Natural killer cell (primary cell): Measurements from ENCODE around the gene ADAMTSL1. TPM values are rescaled to one million over a fixed set of nuclear protein-coding genes. Genes with fewer than 3 reads are reported as not detected.

Source experiments
- ATAC-seq, 3 donors: fragments of 150-1000 bp in 2 of 3; fragments of 200-7000 bp in 1 of 3; cut with Tn5 transposase; 1 replicate in 1 of 3; 2 replicates in 2 of 3; pipeline ENCODE4 v1.10.0; 2021; ENCODE audit warnings: mild to moderate bottlenecking in 2 of 3, moderate library complexity in 2 of 3
- DNase-seq, 2 donors: peaks; one replicate each; pipeline versions ENCODE4 v3.0.0 to v3.0.0-alpha.2; 2013 to 2021; ENCODE audit warnings: mixed read lengths in 1 of 2
- H3K27ac ChIP-seq: one replicate; pipeline ENCODE4 v1.5.1; 2013; ENCODE audit warnings: mild to moderate bottlenecking, low read length
- H3K27me3 ChIP-seq: one replicate; pipeline ENCODE4 v1.6.1; 2013; ENCODE audit warnings: low read length; ENCODE audit not compliant: control insufficient read depth, insufficient read depth
- H3K36me3 ChIP-seq: one replicate; pipeline ENCODE4 v1.6.1; 2013; ENCODE audit warnings: low read length; ENCODE audit not compliant: control insufficient read depth, insufficient read depth
- H3K4me1 ChIP-seq: one replicate; pipeline ENCODE4 v1.6.1; 2013; ENCODE audit warnings: low read length; ENCODE audit not compliant: control insufficient read depth, insufficient read depth
- H3K4me3 ChIP-seq: one replicate; pipeline ENCODE4 v1.5.1; 2013; ENCODE audit warnings: low read length
- H3K9me3 ChIP-seq: one replicate; pipeline ENCODE4 v1.6.1; 2013; ENCODE audit warnings: low read length; ENCODE audit not compliant: control insufficient read depth, insufficient read depth
- H3K27ac Mint-ChIP-seq, 2 donors: one replicate each; pipeline ENCODE4 v1.8.0; 2022; ENCODE audit warnings: mild to moderate bottlenecking in 2 of 2, mixed read lengths in 2 of 2, moderate library complexity in 1 of 2
- H3K27me3 Mint-ChIP-seq, 2 donors: one replicate each; pipeline ENCODE4 v1.8.0; 2022; ENCODE audit warnings: low read depth in 2 of 2, mixed read lengths in 2 of 2
- H3K36me3 Mint-ChIP-seq: one replicate; pipeline ENCODE4 v1.8.0; 2022; ENCODE audit warnings: mixed read lengths
- H3K4me1 Mint-ChIP-seq, 2 donors: one replicate each; pipeline ENCODE4 v1.8.0; 2022; ENCODE audit warnings: mixed read lengths in 2 of 2
- H3K4me3 Mint-ChIP-seq: one replicate; pipeline ENCODE4 v1.8.0; 2022; ENCODE audit warnings: mild to moderate bottlenecking, moderate library complexity, mixed read lengths
- H3K9me3 Mint-ChIP-seq, 2 donors: one replicate each; pipeline ENCODE4 v1.8.0; 2022; ENCODE audit warnings: mixed read lengths in 2 of 2
- CTCF ChIP-seq: fragments of 200-600 bp; IDR thresholded peaks from one replicate; pipeline ENCODE4 v1.8.0; 2022; ENCODE audit warnings: antibody characterized with exemption
- WGBS: methylation state at CpG from one replicate; pipeline ENCODE4 v1.1.7; 2013; ENCODE audit warnings: missing lambda C conversion rate; ENCODE audit not compliant: insufficient coverage; 5-methylcytosine and 5-hydroxymethylcytosine counted together
- intact Hi-C: fragments of 100-400 bp; cut with micrococcal nuclease; formaldehyde crosslinking; loops from one replicate; pipeline ENCODE4 v1.14.2; 2022
- total RNA-seq, 4 donors: library from RNA; stranded (reverse); fragments of 120-200 nt in 1 of 4; gene quantifications; one replicate each; pipeline versions ENCODE4 v1.2.3 to v1.2.4, GENCODE V29; 2013 to 2022

ADAMTSL1 gene
- total RNA-seq, 3 donors from 2014 or later (not counting 1 experiment from before 2014, with no cell fraction given) = not detected

- Histone ChIP-seq H3K4me1 (no peaks in the 10 kb centered on the region), H3K36me3 (no peaks in the 10 kb centered on the region), H3K4me3 (no peak overlapping the region), H3K9me3 (peaks cover 9% of the 10 kb centered on the region), H3K27ac (no peak overlapping the region), H3K27me3 (no peaks in the 10 kb centered on the region)
- H3K4me3 Mint-ChIP-seq = no peak overlapping the region
- intact Hi-C loops = no loop called here
- no peak for TF ChIP-seq CTCF
- H3K9me3 Mint-ChIP-seq = peaks cover 14 to 15% of the 10 kb centered on the region in 2 donors
- no peak overlapping the region for H3K27ac Mint-ChIP-seq
- H3K4me1 Mint-ChIP-seq = no peaks in the 10 kb centered on the region
- ATAC-seq = no peak
- 92% methylated on average over 1 of the region's 3 CpGs for WGBS
- peaks cover 0 to 6% of the 10 kb centered on the region in 2 donors for H3K27me3 Mint-ChIP-seq
- H3K36me3 Mint-ChIP-seq = no peaks in the 10 kb centered on the region
- no peak for DNase-seq
Observed at GRCh38 chr9:18692962-18693361, 219.0 kb downstream of the ADAMTSL1 start.

GRCh38 chr9:18694959-18695668 lies 221.2 kb downstream of the ADAMTSL1 start:
- H3K27ac ChIP-seq = no peak overlapping the region

GRCh38 chr9:18698992-18699391 lies 225.0 kb downstream of the ADAMTSL1 start:
- H3K27ac Mint-ChIP-seq = no peak overlapping the region
- no peak overlapping the region for H3K4me3 Mint-ChIP-seq
- H3K36me3 Mint-ChIP-seq = no peaks in the 10 kb centered on the region
- H3K27ac ChIP-seq = no peak overlapping the region
- ATAC-seq (no peak), DNase-seq (no peak)
- 28% methylated on average over 2 of the region's 2 CpGs for WGBS
- H3K9me3 Mint-ChIP-seq = peaks cover 11 to 12% of the 10 kb centered on the region in 2 donors
- H3K4me3 ChIP-seq = no peak overlapping the region
- H3K27me3 ChIP-seq = no peaks in the 10 kb centered on the region
- no peaks in the 10 kb centered on the region for H3K4me1 Mint-ChIP-seq
- no peak for TF ChIP-seq CTCF
- H3K4me1 ChIP-seq = no peaks in the 10 kb centered on the region
- H3K36me3 ChIP-seq = no peaks in the 10 kb centered on the region
- peaks cover 0 to 3% of the 10 kb centered on the region in 2 donors for H3K27me3 Mint-ChIP-seq
- H3K9me3 ChIP-seq = peaks cover 9% of the 10 kb centered on the region
- intact Hi-C loops = no loop called here

More at GRCh38 chr9:18694959-18695668, 221.2 kb downstream of the ADAMTSL1 start:
- Histone ChIP-seq H3K4me3 (no peak overlapping the region), H3K4me1 (no peaks in the 10 kb centered on the region), H3K36me3 (no peaks in the 10 kb centered on the region), H3K27me3 (no peaks in the 10 kb centered on the region), H3K9me3 (peaks cover 9% of the 10 kb centered on the region)
- intact Hi-C loops = no loop called here
- H3K4me1 Mint-ChIP-seq = no peaks in the 10 kb centered on the region
- no peak for TF ChIP-seq CTCF
- H3K27me3 Mint-ChIP-seq = peaks cover 0 to 3% of the 10 kb centered on the region in 2 donors
- ATAC-seq = no peak
- H3K4me3 Mint-ChIP-seq = no peak overlapping the region
- no peak for DNase-seq
- no peaks in the 10 kb centered on the region for H3K36me3 Mint-ChIP-seq
- peaks cover 14 to 15% of the 10 kb centered on the region in 2 donors for H3K9me3 Mint-ChIP-seq
- H3K27ac Mint-ChIP-seq = no peak overlapping the region

GRCh38 chr9:18699764-18700163 lies 225.8 kb downstream of the ADAMTSL1 start:
- H3K4me1 Mint-ChIP-seq = no peaks in the 10 kb centered on the region
- intact Hi-C loops = no loop called here
- H3K9me3 Mint-ChIP-seq = peaks cover 10 to 11% of the 10 kb centered on the region in 2 donors
- H3K27ac Mint-ChIP-seq = no peak overlapping the region
- Histone ChIP-seq H3K27ac (no peak overlapping the region), H3K9me3 (peaks cover 4% of the 10 kb centered on the region), H3K27me3 (no peaks in the 10 kb centered on the region), H3K36me3 (no peaks in the 10 kb centered on the region), H3K4me3 (no peak overlapping the region), H3K4me1 (no peaks in the 10 kb centered on the region)
- ATAC-seq (no peak), DNase-seq (no peak)
- peaks cover 0 to 3% of the 10 kb centered on the region in 2 donors for H3K27me3 Mint-ChIP-seq
- TF ChIP-seq CTCF = no peak
- H3K36me3 Mint-ChIP-seq = no peaks in the 10 kb centered on the region
- H3K4me3 Mint-ChIP-seq = no peak overlapping the region
- WGBS = no CpG with 5 or more reads among the region's 1 CpG
